Stimulated activated naive CD4-positive, alpha-beta T cell treated with Interleukin-2 at 50 U/mL for 16 hours (primary cell): ENCODE data around the gene API5.
"Not testable (repeated sequence)": the region's sequence is repeated elsewhere in the genome, so short reads cannot be mapped to it uniquely, and the experiment has no call there.

Source experiments
- DNase-seq: peaks from one replicate; lab custom pipeline; 2025; lab: John Stamatoyannopoulos, UW

API5 gene

DNA sequence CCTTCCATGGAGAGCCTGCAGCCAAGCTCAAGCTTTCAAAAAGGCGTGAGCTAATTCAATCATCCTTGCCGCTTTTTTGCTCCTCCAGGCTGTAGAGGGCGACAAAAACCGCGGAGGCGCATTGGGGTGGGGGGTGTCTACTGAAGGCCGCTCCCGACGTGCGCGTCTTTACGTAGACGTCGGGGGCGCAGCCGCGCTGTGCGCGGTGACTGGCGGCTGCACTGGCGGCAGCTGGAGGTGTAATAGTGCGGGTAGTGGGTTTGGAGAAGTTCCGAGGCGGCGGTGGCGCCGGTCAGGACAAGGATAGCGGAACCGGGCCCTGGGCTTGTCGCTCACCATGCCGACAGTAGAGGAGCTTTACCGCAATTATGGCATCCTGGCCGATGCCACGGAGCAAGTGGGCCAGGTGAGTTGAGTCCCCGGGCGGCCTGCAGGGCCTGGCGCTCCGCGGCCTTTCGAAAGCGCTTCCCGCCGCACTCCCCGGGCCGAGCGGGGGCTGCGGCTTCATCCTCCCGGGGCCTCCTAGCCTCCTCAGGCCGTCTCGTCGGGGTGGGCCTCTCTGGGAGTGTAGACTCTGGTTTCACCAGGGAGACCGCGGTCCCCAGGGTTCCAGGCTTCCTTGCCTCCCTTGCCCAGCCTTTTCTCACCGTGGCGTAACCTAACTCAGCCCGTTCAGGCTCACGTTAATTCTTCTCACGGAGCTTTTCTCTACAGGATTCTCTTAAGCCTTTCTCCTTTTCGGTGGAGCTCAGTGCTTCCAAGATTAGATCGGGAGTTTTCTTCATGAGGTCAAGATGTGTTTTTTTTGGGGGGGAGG, at the start of gene API5:
API5 (plus strand) TSS at position 206 of the 817 bp plus-strand sequence; CDS start at position 338, 132 bp downstream.
- DNase-seq = peak; percentile 93

DNA sequence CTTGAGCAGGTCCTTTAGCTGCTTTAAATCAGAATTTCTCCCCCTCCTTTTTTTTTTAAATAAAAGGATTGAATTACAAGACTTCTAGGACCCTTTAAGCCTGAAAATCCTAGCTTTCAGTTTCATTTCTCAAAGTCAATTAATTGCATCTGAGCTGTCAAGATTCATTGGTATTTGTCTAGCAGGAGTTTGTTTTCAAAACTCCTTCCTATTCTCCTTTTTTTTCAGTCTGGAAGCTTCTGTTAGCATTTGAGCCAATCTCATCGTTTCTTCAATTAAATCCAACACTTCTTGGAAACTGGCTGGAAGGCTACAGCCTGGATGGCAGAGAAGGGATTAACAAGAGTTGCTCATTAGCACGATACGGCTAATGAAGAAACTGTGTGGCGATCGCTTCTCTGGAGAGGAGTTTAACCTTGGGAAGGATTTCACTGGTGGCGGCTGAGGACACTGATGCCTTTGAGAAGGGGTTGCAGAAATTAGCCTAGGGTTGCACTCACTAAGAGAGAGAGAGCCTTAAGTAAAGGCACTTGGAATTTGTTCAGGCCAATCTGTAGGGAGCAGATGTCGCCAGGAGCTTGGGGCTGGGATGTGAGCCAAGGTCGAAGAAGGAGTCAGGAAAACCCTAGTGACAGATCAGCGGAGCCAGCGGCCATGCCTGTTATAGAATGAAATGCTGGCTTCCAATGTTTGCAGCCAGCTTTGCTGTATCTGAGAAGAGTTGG, 43.8 kb upstream of the API5 start:
- DNase-seq = no peak

DNA sequence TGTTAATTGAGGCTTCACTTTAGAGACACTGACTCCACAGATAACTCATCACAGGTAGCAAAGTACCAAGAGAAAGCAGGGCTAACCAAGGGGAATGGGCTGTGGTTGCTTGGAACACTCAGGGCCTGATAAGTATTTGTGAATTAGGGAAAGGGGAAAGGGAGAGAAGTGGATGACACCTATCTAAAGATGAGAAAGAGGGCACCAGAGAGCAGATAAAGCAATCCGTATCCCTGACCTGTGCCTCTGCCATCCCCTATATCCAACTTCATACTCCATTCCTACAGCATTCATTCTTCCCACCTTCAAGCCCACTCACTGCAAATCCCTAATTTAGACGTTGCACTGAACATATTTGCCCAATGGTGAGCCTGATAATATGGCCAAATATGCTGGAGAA, 43.0 kb upstream of the API5 start:
- no peak for DNase-seq

DNA sequence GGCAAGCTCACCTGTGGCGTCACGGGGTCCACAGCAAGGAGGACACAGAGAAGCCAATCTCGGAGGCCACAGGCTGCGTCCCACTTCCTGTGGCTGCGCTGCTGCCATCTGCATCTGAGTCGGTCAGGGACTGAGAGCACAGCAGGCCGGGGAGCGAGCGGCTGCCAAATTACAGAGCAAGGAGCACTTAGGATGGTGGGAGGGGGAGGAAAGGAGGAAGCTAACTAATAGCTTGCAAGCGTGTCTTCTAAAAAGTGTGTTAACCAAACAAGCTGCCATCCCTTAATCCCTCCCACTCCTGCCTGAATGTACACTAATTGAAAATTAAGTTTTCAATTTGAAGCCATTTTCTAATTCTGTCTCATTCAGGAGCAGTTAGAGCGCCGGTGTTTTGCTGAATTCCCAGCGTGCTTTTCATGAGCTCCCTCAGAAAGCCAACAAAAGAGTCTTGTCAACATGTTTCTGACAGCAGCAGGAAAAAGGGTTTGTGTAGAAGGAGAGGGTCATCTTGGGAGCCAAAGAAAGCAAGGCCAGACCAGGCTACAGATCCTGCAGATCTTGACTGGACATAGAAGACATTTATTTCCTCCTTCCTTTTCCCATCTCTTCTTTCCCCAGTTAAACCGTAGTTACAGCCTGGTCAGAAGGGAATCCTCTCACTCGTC, 42.4 kb upstream of the API5 start:
- DNase-seq = no peak

DNA sequence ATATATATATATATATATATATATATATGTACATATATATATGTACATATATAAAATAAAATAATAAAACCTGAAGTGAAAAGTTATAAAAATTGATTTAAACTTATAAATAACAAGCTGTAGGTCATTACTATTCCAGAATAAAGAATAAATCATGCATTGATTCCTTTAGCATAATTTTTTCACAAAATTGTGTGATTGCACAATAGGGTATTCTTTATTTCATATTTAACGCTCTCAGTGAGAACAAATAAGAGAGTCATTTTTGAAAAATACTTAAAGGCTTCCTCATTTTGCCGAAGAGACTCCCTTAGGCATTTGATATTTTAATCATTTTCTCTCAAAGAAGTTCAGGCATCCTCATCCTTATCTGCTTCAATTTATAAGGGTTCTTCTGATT, 41.3 kb upstream of the API5 start:
- no peak for DNase-seq

DNA sequence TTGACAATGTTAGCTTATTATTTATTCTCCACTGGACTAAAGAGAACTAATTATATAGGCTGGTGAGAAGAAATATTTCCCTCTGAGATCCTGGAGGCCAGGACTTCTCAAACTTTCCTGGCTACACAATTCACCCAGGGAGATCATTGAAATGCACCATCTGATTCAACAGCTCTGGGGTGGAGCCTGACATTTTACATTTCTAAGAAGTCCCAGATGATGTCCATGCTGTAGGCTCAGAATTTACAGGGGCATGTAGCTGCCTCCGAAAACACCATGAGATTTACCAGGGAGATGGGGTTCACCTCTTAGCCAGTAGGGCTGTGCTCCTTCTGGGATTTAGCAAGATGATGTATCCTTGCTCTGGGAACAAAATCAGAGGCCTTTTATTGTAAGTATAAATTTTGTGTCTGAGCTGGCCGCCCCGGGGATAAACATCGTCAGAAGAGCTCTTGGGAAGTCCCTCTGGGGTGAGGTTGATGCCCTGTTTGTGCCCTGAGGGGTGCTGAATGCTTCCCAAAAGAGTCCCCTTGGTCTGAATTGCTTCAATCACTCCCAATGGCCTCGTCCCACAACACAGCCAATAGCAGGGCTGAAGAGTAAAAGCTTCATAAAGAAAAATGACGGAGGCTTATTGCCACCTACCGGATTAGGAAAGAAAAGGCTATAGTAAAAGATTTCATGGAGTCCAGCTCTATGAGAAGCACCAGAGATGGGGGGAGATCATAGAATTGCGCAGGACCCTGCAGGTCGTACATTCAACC, 33.4 kb upstream of the API5 start:
- no peak for DNase-seq

DNA sequence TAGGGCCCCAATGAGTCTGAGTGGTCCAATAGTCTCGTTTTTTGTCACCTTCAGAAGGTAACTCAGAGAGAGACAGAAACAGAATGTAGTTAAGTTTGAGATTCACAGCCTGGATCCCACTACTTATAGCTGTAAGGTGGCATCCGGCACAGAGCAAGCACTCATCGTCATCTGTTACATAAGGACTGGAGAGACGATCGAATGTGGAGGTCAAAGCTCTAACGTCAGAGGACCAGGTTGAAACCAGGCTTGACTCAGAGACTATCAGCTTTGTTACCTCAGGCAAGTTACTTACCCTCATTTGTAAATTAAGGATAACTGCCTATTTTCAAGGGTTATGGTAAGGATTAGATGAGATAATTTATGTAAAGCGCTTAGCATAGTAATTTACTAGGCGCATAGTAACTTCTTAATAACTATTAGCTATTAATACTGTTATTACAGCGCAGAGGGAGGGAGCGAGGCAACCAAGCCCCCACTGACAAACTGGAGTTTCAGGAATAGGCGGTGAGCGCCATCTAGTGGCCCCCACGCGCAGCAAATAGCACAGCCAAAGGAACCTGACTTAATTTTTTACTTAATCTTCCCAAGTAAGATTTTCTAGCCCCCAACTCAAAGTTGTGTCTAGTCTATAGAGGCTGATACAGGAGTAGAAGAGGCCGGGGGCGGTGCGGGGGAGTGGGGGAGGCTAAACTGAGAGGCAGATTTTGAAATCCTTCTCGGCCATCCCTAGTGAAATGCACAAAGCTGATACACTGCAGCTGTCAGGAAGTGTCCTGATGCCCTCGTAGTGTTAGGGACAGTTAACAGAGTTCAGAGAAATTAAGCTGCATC, 29.0 kb upstream of the API5 start:
- DNase-seq = peak; percentile 9

DNA sequence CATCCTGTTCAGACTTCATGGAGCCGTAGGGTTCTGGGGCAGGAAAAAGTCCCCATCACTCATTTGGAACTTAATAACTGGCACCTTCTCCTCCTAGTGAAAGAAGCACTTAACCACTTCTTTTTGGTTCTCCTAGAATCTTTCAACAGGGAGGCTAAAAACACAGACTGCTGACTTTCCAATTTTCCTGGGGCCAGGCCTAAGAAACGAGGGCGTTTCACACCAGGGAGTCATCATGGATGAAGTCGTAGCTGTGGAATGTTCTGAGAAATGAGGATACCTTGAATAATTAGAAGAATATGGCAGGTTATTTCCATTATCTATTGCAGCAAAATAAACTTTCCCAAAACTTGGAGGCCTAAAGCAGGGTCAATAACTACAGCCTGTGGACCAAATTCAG, 26.0 kb upstream of the API5 start:
- DNase-seq = no peak

DNA sequence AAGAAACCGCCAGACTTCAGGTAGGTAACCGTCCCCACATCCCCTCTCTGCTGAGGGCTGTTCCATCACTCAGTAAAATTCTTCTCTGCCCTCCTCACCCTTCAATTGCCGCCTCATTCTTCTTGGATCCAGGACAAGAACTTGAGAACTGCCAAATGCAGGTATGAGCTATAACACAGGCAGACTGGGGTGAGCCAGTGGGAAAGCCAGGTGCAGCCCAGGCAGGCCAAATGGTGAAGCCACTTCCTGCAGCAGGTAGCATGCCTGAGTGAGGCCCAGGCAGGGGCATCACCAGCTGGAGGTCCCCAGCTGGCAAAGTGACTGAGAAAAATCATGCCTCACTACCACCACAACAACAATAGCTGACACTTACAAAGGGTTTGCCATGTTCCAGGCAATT, 22.4 kb upstream of the API5 start:
- no peak for DNase-seq

DNA sequence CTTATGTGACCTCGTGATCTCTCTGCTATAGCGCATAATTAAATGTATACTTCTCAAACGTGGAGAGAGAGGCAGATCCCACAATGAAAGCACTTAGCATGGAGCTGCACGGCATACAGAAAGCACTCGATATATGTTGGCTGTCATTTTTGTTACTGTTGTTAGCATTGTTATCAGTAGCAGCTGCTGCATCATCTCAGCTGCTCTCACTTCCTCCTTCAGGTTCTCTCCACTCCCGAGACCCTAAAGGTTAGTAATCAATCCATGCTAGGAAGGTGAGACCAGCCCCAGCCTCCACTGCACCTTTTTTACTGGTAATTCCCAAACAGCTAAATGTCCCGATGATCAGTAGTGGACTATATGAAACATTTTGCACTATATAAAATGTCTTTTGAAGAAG, 13.4 kb upstream of the API5 start:
- no peak for DNase-seq

DNA sequence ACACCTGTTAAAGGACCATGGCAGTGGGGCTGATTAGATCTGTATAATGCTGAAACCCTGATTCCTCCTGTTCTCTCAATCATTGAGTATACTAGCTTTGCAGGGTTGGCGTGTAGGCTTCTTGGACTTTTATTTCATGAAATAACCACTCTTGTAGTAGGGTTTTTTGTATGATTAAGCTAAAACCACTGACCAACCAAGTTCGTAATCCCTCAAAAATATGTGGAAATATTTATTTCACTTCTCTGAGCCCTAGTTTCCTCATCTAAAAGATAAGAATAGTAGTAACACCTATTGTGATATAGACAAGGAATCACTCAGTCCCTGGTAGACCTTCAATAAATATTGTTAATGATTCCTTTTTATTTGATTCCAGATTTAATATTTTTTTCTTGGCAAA, 4.2 kb downstream of the API5 start:
- DNase-seq = no peak

DNA sequence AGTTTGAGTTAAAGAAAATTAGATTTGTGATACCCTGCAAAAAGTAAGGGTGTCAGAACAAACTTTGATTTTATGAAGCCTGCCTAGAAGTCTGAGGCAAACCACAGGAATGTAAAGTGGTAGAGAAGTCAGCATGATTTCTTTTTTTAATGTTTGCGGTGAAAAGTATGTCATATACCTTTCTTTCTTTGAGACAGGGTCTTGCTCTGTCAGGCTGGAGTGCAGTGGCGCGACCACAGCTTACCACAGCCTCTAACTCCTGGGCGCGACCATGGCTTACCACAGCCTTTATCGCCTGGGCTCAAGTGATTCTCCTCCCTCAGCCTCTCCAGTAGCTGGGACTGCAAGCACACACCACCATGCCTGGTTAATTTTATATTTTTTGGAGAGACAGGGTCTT, 4.7 kb downstream of the API5 start:
- DNase-seq = no peak

DNA sequence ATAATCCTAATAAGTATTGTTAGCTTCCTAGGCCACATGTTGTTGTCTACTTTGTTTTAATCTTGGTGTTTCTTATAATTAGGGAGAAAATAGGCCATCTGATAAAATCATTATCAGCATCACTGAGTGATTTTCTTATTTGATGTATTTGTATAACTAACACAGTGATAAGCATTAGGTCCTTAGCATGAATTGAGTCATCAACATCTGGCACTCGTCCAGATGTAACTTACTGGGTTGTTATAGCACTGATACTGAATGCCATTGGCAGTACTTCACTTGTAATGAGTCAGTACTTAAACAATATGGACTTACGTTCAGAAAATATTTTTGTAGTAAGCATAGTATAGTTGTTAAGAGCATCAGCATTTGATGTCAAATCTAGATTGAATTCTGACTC, 16.2 kb downstream of the API5 start:
- DNase-seq = no peak

DNA sequence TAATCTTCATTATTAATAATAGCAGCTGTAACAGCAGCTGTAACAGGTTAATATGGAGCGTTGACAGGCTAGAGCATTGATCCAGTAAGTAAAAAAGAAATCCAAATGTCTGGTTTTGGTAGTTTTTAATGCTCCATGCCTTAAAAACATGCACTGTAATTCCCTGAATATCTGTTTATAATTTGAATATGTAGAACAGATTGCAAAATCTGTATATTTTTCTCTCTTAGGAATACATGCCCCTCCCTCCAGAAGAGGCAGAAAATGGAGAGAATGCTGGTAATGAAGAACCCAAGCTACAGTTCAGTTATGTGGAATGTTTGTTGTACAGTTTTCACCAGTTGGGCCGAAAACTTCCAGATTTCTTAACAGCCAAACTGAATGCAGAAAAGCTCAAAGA, 16.7 kb downstream of the API5 start:
- no peak for DNase-seq

DNA sequence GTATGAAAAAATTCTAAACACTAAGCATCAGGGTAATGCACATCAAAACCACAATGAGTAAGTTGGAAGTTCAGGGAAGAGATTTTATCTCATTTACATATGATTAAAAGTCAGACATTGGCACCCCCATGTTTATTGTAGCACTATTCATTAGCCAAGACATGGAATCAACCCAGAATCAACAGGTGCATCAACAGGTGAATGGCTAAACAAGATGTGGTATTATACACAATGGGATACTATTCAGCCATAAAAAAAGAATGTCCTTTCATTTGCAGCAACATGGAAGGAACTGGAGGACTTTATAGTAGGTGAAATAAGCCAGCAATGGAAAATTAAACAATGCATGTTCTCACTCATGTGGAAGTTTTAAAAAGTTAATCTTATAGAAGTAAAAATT, 29.4 kb downstream of the API5 start:
- DNase-seq = no peak

DNA sequence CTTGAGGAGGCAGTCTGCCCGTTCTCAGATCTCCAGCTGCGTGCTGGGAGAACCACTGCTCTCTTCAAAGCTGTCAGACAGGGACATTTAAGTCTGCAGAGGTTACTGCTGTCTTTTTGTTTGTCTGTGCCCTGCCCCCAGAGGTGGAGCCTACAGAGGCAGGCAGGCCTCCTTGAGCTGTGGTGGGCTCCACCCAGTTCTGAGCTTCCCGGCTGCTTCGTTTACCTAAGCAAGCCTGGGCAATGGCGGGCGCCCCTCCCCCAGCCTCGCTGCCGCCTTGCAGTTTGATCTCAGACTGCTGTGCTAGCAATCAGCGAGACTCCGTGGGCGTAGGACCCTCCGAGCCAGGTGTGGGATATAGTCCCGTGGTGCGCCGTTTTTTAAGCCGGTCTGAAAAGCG, 39.6 kb downstream of the API5 start:
- not testable (repeated sequence) for DNase-seq

DNA sequence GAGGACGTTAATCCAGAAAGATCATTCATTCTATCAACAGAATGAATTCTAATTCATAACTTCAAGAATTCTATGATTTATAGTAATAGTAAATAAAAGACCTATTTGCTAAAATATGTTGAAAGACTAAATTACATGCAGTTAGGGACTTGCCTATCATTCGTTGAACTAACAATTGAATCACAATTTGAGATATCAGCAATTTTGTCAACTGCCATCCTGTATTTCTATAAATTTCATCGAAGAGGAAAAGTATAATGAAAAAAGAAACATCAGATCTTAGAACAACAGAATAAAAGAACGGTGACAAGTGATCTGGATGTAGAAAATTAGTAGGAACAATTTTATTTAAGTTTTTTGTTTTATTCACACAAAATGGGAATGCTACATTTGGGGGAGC, 42.5 kb downstream of the API5 start:
- no peak for DNase-seq

DNA sequence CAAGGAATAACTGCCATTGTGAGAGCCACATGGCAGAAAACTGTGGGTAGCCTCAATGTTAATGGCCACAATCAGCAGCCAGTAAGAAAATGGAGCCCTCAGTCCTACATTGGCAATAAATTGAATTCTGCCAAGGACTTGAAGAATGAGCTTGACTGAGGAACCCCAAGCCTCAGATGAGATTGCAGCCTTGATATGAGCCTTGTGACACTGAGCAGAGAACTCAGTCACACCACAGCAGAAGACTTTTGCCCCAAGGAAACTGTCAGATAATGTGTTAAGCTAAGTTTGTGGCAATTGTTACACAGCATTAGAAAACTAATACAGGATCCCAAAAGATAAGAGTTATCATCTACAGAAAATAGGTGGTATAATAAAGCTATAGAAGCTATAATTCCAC, 44.5 kb downstream of the API5 start:
- DNase-seq = no peak

DNA sequence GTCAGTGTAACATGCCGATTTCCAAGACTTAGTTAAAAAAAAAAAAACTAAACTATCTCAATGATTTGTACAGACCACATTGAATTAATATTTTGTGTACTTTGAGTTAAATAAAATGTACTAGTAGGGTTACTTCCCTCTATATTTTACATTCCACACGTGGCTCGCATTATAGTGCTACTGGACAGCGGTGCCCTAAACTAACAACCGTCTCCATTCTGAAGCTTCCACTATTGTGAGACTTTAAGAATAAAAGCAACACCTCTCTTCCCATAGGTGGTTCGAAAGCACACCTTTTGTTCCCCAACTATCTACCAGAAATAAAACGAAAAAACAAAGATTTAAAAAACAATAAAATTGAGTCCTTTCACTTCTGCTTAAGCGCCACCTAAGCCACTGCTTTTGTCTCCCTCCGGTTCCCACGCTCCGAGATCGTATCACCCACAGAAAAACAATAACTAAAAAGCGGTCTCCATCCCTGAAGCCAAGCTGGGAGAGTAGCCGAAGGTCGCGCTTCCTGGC, 46.5 kb downstream of the API5 start:
- DNase-seq = no peak

DNA sequence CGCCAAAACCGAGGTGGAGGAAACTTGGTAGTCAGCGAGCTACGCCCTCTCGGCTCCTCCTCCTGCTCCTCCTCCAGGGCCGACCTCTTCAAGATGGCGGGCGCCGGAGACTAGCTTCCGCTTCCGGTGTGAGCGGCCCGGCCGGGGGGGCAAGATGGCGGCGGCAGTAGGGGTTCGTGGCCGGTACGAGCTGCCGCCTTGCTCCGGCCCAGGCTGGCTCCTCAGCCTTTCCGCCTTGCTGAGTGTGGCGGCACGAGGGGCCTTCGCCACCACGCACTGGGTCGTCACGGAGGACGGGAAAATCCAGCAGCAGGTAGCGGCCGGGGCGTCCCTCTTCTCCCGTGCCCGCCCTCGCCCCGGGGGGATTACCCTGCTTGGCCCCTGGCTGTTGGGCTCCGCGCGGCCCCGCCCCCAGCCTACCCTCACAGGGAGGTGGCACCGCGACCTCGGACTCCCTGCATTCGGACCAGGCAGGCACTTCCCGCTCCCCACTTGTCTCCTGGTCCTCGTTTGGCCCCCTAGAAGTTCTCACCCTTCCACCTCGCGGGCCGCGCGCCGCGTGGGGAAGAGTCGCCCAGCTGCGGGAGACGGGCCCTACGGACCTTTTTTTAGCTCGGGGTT, 47.1 kb downstream of the API5 start, which contains the start of gene TTC17:
TTC17 (plus strand) TSS at position 120 of the 621 bp plus-strand sequence; CDS start at position 155, 35 bp downstream.
- peak; percentile 96 for DNase-seq

DNA sequence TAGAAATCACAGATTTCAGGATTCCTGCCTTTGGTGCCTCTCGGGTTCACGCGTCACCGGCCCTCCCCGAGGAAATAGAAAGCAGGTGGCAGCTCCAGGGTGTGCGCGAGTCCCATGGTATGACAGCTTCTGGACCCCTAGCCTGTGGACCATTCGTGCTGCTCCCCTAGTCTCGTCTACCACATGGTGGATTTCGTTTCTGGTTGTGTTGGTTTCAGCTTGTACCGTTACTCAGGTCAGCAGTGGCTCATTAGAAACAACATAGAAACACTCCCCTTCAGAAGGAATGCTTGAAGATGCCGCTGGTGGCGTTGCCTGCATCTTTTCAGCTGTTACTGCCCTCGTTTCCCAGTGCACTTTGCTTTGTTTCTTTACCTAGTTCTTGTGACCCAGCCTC, 47.6 kb downstream of the API5 start:
- peak; percentile 48 for DNase-seq
